BLaER1 (cell line): ENCODE measurements around the gene NGB.
A peak's percentile ranks its signal among the peaks of the same experiment; 100 is the strongest.
"Not testable (repeated sequence)": the region's sequence is repeated elsewhere in the genome, so short reads cannot be mapped to it uniquely, and the experiment has no call there.

Experiments
- H3K27ac ChIP-seq: shearing (Covaris generic); formaldehyde crosslinking; 2 replicates; pipeline ENCODE4 v1.8.1; 2022
- H3K27me3 ChIP-seq: shearing (Covaris generic); formaldehyde crosslinking; 2 replicates; pipeline ENCODE4 v1.8.1; 2022
- H3K36me3 ChIP-seq: shearing (Covaris generic); formaldehyde crosslinking; 2 replicates; pipeline ENCODE4 v1.8.1; 2022
- H3K4me1 ChIP-seq: shearing (Covaris generic); formaldehyde crosslinking; 2 replicates; pipeline ENCODE4 v1.8.1; 2022
- H3K4me2 ChIP-seq: shearing (Covaris generic); formaldehyde crosslinking; 2 replicates; pipeline ENCODE4 v1.8.1; 2022
- H3K4me3 ChIP-seq: shearing (Covaris generic); formaldehyde crosslinking; 2 replicates; pipeline ENCODE4 v1.8.1; 2022
- H3K9ac ChIP-seq: shearing (Covaris generic); formaldehyde crosslinking; 2 replicates; pipeline ENCODE4 v1.8.1; 2022
- H3K9me3 ChIP-seq: shearing (Covaris generic); formaldehyde crosslinking; 2 replicates; pipeline ENCODE4 v1.8.1; 2022
- H4K20me1 ChIP-seq: shearing (Covaris generic); formaldehyde crosslinking; 2 replicates; pipeline ENCODE4 v1.8.1; 2022
- Cebpa-rat ChIP-seq: shearing (Covaris generic); IDR thresholded peaks from 2 replicates; pipeline ENCODE4 v1.8.1; 2022

Gene NGB

GRCh38 chr14:77271113-77271710 is at the start of gene NGB:
NGB (minus strand) TSS chr14:77271206; CDS start chr14:77270937, 269 bp downstream.
- Histone ChIP-seq H3K4me3 (peak within 1 kb of the TSS; percentile 53), H3K27me3 (peaks cover 55% of the 10 kb centered on the region), H4K20me1 (peaks cover 12% of the 10 kb centered on the region; the same call in 1 of the 2 replicates), H3K36me3 (no peaks in the 10 kb centered on the region), H3K4me1 (peaks cover 65% of the 10 kb centered on the region), H3K27ac (no peak within 1 kb of the TSS), H3K4me2 (peak within 1 kb of the TSS; percentile 65), H3K9me3 (peaks cover 9% of the 10 kb centered on the region), H3K9ac (no peak within 1 kb of the TSS)
- no peak for TF ChIP-seq Cebpa-rat

DNA sequence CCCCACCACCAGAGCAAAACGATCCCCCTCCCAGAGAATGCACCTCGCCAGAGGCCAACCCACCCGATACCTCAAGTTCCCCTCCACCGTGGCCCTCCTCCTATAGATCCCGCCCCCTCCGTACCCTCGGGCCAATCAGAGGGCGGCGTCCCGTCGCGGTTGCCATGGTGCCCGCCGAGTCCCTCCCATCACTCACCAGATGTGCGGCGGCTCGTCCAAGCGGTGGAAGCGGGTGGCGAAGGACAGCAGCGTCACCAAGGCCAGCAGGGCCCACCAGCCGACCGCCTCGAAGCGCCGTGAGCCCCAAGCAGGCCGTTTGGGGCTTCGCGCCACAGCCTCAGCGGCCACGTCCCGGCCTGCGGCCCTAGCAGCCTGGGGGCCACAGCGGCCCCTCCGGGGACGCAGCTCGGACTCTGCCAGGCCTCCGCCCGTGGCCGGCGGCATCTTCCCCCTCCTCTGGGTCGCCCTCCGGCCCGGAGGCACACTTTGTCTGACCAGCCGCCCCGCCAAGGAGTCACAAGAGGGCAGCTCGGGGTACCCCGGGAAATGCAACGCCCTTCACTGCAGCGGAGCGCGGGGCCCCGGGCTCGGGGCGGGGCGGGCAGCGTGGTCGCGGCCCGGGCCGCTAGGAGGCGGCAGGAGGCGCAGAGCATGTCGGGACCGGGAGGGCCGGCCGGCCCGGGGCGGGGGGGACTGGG is 49.4 kb upstream of the NGB start, which contains the start of gene POMT2:
Gene POMT2, minus strand, starts transcription at position 646 of the 698 bp plus-strand sequence. Its CDS starts 202 bp downstream, at position 444.
- no peak for TF ChIP-seq Cebpa-rat
- H3K9ac ChIP-seq, result peak within 1 kb of the TSS; percentile 93
- peaks cover 24% of the 10 kb centered on the region for H3K4me1 ChIP-seq
- peak within 1 kb of the TSS; percentile 94 for H3K4me3 ChIP-seq
- no peaks in the 10 kb centered on the region for H4K20me1 ChIP-seq
- H3K36me3 ChIP-seq, result no peaks in the 10 kb centered on the region
- no peaks in the 10 kb centered on the region for H3K27me3 ChIP-seq
- H3K27ac ChIP-seq, result peak within 1 kb of the TSS; percentile 95
- no peaks in the 10 kb centered on the region for H3K9me3 ChIP-seq
- peak within 1 kb of the TSS; percentile 91 for H3K4me2 ChIP-seq

GRCh38 chr14:77319422-77319821 is 48.4 kb upstream of the NGB start:
- no peaks in the 10 kb centered on the region for H3K36me3 ChIP-seq

GRCh38 chr14:77318756-77319155 is 47.8 kb upstream of the NGB start:
- not testable (repeated sequence) for H3K4me2 ChIP-seq, H3K36me3 ChIP-seq, H3K9me3 ChIP-seq, H3K9ac ChIP-seq, H3K4me3 ChIP-seq, H3K27ac ChIP-seq, H4K20me1 ChIP-seq, H3K27me3 ChIP-seq
- peaks cover 27% of the 10 kb centered on the region for H3K4me1 ChIP-seq

More at GRCh38 chr14:77319422-77319821, 48.4 kb upstream of the NGB start:
- Histone ChIP-seq H4K20me1 (no peaks in the 10 kb centered on the region), H3K9ac (no peak overlapping the region), H3K27ac (no peak overlapping the region), H3K4me1 (peaks cover 27% of the 10 kb centered on the region), H3K4me3 (no peak overlapping the region), H3K27me3 (no peaks in the 10 kb centered on the region), H3K4me2 (peak overlapping the region; percentile 91), H3K9me3 (no peaks in the 10 kb centered on the region)
- TF ChIP-seq Cebpa-rat, result no peak

- Histone ChIP-seq H3K27me3 (no peaks in the 10 kb centered on the region), H3K36me3 (no peaks in the 10 kb centered on the region), H4K20me1 (no peaks in the 10 kb centered on the region), H3K4me3 (no peak overlapping the region), H3K27ac (no peak overlapping the region), H3K9ac (no peak overlapping the region), H3K9me3 (no peaks in the 10 kb centered on the region), H3K4me1 (peaks cover 27% of the 10 kb centered on the region), H3K4me2 (no peak overlapping the region)
- no peak for TF ChIP-seq Cebpa-rat
Measured at GRCh38 chr14:77318006-77318553, 47.1 kb upstream of the NGB start.

DNA sequence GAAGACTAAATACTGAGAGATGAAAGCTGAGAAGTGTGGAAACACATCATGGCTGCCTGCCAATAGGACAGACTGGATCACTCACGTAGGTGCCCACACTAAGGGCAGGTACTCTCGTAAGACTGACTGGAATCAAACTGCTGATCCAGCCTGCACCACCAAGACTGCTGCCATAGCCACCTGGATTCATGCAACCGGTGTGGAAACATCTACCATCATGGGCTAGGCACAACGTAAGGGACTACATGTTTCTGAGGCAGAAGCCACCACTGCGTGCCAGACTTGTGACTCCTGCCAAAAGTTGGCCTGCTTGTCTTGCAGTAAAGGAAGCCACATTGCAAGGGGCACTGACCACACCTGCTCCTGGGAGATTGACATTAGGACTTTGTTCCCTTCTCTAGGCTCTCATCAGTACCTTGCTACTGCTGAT is 45.9 kb upstream of the NGB start:
- peaks cover 18% of the 10 kb centered on the region for H3K4me1 ChIP-seq
- H3K9me3 ChIP-seq, result no peaks in the 10 kb centered on the region

GRCh38 chr14:77316195-77316505 is 45.1 kb upstream of the NGB start:
- Histone ChIP-seq H3K9me3 (no peaks in the 10 kb centered on the region), H3K4me2 (peak overlapping the region; percentile 54; the same call in 1 of the 2 replicates), H3K4me3 (no peak overlapping the region), H3K36me3 (no peaks in the 10 kb centered on the region), H3K4me1 (peaks cover 17% of the 10 kb centered on the region), H3K9ac (no peak overlapping the region), H3K27me3 (no peaks in the 10 kb centered on the region), H3K27ac (no peak overlapping the region), H4K20me1 (no peaks in the 10 kb centered on the region)
- TF ChIP-seq Cebpa-rat, result no peak

More for the DNA sequence above, 45.9 kb upstream of the NGB start:
- Histone ChIP-seq H4K20me1 (no peaks in the 10 kb centered on the region), H3K36me3 (no peaks in the 10 kb centered on the region), H3K27me3 (no peaks in the 10 kb centered on the region), H3K9ac (no peak overlapping the region), H3K4me3 (no peak overlapping the region), H3K27ac (no peak overlapping the region), H3K4me2 (no peak overlapping the region)
- TF ChIP-seq Cebpa-rat, result no peak

- H3K36me3 ChIP-seq, result no peaks in the 10 kb centered on the region
- no peaks in the 10 kb centered on the region for H4K20me1 ChIP-seq
- no peak overlapping the region for H3K4me3 ChIP-seq
- H3K27me3 ChIP-seq, result no peaks in the 10 kb centered on the region
- H3K4me1 ChIP-seq, result peaks cover 14% of the 10 kb centered on the region
- H3K9me3 ChIP-seq, result no peaks in the 10 kb centered on the region
- no peak overlapping the region for H3K27ac ChIP-seq
- peak overlapping the region; percentile 54; the same call in 1 of the 2 replicates for H3K4me2 ChIP-seq
- H3K9ac ChIP-seq, result no peak overlapping the region
- no peak for TF ChIP-seq Cebpa-rat
Measured at GRCh38 chr14:77314539-77315457, 43.8 kb upstream of the NGB start.

- Histone ChIP-seq H3K27ac (no peak overlapping the region), H3K27me3 (no peaks in the 10 kb centered on the region), H4K20me1 (no peaks in the 10 kb centered on the region), H3K36me3 (no peaks in the 10 kb centered on the region), H3K9me3 (no peaks in the 10 kb centered on the region), H3K4me3 (no peak overlapping the region), H3K9ac (no peak overlapping the region), H3K4me1 (peaks cover 14% of the 10 kb centered on the region), H3K4me2 (no peak overlapping the region)
- no peak for TF ChIP-seq Cebpa-rat
Measured at GRCh38 chr14:77314043-77314442, 43.0 kb upstream of the NGB start.
